Fibroblast of the aortic adventitia (primary cell): ENCODE results near the gene NFE2L1. TPM values are rescaled to one million over a fixed set of nuclear protein-coding genes. Genes with fewer than 3 reads are reported as not detected.

Source experiments
- DNase-seq: peaks from one replicate; pipeline ENCODE4 v3.0.0-alpha.2; 2010; ENCODE audit warnings: low read depth
- H3K4me3 ChIP-seq: 2 replicates; pipeline ENCODE4 v1.5.1; 2011; ENCODE audit warnings: low read depth, mild to moderate bottlenecking, control low read depth, low read length, moderate library complexity
- CTCF ChIP-seq: IDR thresholded peaks from 2 replicates; pipeline ENCODE4 v1.5.1; 2011; ENCODE audit warnings: mild to moderate bottlenecking, low read length, control low read depth, inconsistent platforms; ENCODE audit not compliant: insufficient read depth
- total RNA-seq: library from RNA; depleted of rRNA; stranded (reverse); fragments of >200 nt; gene quantifications from 2 replicates; pipeline ENCODE4 v1.2.3, GENCODE V29; 2012; ENCODE audit warnings: low replicate concordance

NFE2L1 gene
- total RNA-seq, 1 donor: 103 TPM

DNA sequence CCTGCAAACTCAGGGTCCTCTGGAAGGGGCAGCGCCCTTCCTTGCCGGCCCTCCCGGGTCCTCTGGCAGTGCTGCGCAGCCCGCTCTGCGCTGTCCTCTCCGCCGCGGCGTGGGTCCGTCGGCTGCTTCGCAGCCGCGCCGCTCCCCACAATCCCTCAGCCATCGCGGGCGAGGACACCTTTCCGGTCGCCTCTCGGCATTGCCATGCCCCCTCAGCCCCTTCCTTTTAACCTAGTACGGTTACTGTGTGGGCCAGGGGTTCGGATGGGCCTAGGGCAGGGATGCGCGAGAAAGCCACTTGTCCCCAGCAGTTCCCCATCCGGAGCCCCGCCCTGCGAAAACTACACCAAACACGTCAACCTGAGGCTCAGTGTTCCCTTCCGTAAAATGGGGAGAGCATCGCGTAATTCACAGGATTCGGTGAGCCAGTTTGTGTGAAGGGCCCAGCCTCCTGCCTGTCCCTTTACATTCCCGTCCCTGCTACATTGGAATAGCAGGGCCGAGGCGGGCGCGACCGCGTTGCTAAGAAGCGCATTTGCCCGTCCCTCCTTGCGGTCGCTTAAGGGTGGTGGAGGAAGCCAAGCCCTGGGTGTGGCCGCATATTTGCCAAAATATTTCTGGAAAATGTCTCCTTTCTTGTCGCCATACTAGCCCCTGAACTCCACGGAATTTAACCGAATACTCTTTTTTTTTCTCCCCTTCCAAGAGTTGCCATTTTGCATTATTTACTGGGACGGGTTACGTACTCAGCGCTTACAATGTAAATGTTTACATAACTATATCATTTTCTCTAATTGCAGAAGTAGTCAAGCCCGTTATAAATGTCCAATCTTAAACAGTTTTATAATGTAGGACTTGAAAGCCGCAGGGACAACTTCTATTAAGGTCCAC, 23.8 kb upstream of the NFE2L1 start:
- TF ChIP-seq CTCF: peak; percentile 14
- peak overlapping the region; percentile 63 for H3K4me3 ChIP-seq
- DNase-seq: peak; percentile 77

GRCh38 chr17:48025040-48025903, 22.9 kb upstream of the NFE2L1 start:
- DNase-seq: peak; percentile 95
- peak; percentile 79 for TF ChIP-seq CTCF
- peak overlapping the region; percentile 72 for H3K4me3 ChIP-seq

- DNase-seq: no peak
- no peak for TF ChIP-seq CTCF
- H3K4me3 ChIP-seq: peak overlapping the region; percentile 72
These were observed 22.2 kb upstream of the NFE2L1 start for GRCh38 chr17:48025904-48026501.

GRCh38 chr17:48026502-48027321, 21.4 kb upstream of the NFE2L1 start:
- TF ChIP-seq CTCF: peak; percentile 94
- peak; percentile 95 for DNase-seq
- no peak overlapping the region for H3K4me3 ChIP-seq

DNA sequence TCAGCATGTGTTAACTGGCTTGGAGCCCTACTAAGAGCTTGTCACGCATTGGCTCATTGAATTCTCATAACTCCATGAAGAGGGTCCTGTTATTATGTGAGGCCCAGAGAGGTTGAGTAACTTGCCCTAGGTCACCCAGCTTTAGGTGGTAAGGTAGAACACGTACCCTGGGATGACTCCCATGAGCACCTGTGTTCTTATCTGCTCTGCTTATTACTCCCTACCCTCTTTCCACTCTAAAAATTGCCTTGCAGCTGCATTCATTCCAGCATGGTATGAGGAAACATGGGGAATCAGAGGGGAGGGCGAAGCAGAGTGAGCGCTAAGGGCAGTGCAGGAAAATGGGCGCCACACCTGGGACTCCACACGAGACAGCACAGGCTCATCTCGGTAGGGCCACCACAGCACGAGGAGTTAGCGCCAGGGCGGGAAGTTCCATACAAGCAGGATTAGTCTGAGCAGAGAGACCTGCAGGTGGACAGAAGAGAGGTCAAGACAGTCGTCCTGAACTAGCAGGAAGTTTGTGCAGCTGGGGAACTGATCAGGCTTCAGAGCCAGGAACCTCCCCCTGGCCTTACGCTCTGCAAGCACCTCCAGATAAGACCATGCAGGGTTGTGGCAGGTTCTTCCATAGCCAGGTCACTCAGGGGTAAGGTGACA, 20.7 kb upstream of the NFE2L1 start:
- no peak overlapping the region for H3K4me3 ChIP-seq
- DNase-seq: no peak
- no peak for TF ChIP-seq CTCF
